Activated CD4-positive, alpha-beta T cell treated with anti-CD3 and anti-CD28 coated beads, Interleukin-2, amount 50 U/mL, for 48 hours (primary cell): ENCODE measurements around the gene VRTN.

ENCODE experiments used
- DNase-seq, 2 experiments: peaks; one replicate each; pipeline ENCODE4 v3.0.0-alpha.2; 2020

Gene VRTN

GRCh38 chr14:74400031-74400685 lies 51.9 kb downstream of the VRTN start:
- DNase-seq, result no peak

DNA sequence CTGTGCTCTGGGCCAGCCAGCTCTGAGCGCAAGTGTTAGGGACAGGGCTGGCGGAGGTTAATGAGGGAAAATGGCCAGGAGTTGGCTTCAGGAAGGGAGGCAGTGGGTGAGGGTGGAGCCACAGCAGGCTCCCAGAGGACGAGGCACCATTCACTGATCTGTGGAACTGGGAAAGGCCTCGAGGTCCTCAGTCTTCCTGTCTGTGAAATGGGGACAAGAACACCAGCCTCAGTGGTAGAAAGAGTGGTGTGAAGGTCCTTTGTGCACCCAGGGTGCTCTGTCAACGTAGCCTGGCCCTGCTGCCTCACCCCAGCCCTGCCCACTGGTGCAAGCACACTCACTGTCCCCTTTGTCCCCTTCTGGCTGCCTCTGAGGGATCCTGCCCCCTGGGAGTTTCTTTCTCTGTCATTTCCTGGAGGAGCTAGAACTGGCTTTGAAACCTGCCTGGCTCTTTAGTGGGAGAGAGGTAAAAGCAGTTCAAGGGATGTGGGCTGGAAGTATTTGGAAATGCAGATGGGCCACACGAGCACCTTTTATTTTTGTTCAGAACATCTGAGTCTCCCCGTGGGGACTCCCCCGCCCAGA lies 52.7 kb downstream of the VRTN start:
- no peak for DNase-seq

- DNase-seq, result peak; percentile 58 to 61
Measured at GRCh38 chr14:74401504-74402241, 53.4 kb downstream of the VRTN start.

GRCh38 chr14:74402401-74403251 lies 54.4 kb downstream of the VRTN start:
- no peak for DNase-seq

DNA sequence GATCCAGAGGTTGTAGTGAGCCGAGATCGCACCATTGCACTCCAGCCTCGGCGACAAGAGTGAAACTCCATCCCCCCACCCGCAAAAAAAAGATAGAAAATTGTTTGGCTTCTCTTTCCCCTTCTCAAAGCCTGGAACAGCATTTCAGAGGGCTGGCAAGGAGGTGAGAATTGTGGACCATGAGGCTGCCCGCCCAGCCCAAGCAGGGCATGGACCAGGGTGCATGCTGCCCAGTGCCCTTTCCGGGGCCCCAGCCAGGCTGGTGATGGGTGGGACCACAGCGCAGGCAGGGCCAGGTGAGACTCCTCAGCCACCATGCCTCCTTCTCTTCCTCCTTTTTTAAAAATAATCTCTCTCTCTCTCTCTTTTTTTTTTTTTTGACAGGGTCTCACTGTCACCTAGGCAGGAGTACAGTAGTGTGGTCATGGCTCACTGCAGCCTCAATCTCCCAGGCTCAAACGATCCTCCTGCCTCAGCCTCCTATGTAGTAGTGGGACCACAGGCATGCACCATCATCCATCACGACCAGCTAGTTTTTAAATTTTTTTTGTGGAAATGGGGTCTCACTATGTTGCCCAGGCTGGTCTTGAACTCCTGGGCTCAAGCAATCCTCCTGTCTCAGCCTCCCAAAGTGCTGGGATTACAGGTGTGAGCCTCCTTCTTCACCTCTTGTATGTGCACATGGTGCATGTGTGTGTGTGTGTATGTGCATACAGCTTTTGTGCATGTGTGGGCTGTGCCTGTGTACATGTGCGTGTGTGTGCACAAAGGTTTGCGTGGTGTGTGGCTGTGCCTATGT lies 55.5 kb downstream of the VRTN start:
- no peak for DNase-seq

DNA sequence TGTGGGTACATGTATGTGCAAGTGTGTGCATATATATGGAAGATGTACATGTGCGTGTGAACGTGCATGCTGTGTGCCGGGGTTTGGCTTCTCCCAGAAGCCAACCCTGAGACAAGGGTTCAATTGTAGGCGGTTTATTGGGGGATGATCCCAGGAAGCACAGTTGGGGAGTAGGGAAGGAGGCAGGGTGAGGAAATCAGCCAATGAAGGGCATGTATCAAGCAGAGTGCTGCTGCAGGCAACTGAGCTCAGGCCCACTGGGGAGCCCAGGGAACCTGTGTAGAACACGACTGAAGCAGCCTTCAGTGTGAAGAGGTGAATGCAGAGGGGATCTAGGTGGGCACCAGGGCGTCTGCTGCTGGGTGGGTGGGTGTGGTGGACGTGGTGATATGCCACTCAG lies 56.2 kb downstream of the VRTN start:
- no peak for DNase-seq

DNA sequence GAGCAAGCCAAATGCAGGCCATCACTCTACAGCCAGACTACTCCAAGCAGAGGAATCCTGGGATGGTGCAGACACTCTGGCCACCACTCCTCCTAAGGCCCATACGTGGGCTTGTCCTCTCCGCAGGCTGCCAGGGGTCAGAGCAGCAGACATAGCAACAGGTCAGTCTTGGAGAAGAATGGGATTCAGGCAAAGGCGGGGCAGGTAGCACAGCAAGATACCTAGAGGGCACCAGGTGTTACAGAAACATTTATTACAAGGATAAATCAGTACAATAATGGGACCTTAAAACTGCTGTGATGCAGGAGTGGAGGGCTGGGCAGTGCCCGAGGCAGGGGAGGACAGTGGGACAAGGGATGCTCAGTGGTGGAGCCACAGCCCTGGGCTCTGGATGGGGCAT lies 57.4 kb downstream of the VRTN start:
- DNase-seq, result no peak

DNA sequence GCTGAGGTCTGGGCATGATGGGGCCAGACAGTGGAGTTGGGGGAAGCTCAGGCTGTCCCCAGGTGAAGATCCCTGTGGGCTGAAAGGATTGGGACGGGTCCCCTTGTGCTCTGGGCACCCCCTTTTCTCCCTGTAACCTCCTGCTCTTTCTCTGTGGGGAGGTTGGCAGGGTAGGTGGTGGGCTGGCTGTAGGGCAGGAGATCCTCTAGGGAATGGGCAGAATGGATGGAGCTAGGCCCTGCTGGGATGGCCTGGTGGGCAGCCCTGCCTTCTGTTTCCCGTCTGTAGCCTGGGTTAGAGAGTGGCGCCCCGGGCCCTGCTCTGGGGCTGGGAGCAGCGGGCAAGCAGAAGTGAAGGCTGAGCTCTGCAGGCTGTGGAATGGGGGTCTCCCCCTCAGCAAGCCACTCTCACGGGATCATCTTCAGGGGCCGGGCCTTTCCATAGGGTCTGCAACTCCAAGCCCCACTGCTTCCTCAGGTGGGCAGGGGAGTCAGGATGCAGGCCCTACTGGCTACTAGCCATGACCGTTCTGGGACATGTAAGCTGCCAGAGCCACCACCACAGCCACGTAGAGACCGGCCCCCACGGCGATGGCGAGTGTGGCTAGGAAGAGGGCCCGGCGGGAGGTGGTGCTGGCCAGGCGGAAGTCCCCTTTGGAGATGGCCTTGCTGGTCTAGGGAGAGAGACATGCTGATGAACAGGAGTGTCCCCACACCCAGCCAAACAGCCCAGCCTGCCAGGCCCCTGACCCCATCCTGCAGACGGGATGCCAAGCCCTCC lies 58.9 kb downstream of the VRTN start:
- no peak for DNase-seq

- no peak for DNase-seq
Measured at GRCh38 chr14:74407801-74408154, 59.5 kb downstream of the VRTN start.

DNA sequence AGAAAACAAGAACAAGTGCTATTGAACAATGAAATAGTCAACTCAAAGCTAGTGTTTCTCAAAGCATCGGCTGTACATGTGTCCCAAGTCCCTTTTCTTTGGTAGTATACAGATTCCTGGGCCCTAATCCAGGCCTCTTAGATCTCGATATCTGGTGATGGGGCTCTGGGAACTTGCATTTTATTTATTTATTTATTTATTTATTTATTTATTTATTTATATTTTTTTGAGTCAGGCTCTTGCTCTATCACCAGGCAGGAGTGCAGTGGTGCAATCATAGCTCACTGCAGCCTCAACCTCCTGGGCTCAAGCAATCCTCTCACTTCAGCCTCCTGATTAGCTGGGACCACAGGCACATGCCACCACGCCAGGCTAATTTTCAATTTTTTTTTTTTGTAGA lies 60.6 kb downstream of the VRTN start:
- no peak for DNase-seq

- no peak for DNase-seq
Measured at GRCh38 chr14:74409441-74409840, 61.2 kb downstream of the VRTN start.
